Activated CD4-positive, alpha-beta memory T cell treated with anti-CD3 and anti-CD28 coated beads, Interleukin-2, amount 10 ng/mL, durations not matched to agents 7 days and 5 days (primary cell): Measurements from ENCODE around the gene TMEM143. TPM values are rescaled to one million over a fixed set of nuclear protein-coding genes. Genes with fewer than 3 reads are reported as not detected.
"Not testable (repeated sequence)": the region's sequence is repeated elsewhere in the genome, so short reads cannot be mapped to it uniquely, and the experiment has no call there.

Source experiments
- CTCF ChIA-PET: fragments of 350-600 bp; sonication (Branson Sonifier 250); formaldehyde crosslinking; loops from one replicate; lab custom pipeline; 2021; ENCODE audit warnings: antibody characterized with exemption, inconsistent platforms; lab: Charles Lee
- POLR2A ChIA-PET: fragments of 350-600 bp; sonication (Branson Sonifier 250); formaldehyde crosslinking; loops from one replicate; lab custom pipeline; 2021; ENCODE audit warnings: antibody characterized with exemption; lab: Charles Lee
- DNase-seq: peaks from one replicate; pipeline ENCODE4 v3.0.0-alpha.2; 2020
- H3K27ac Mint-ChIP-seq: one replicate; pipeline ENCODE4 v1.8.0; 2021; ENCODE audit warnings: mild to moderate bottlenecking, mixed read lengths
- H3K27me3 Mint-ChIP-seq: one replicate; pipeline ENCODE4 v1.8.0; 2021; ENCODE audit warnings: mixed read lengths
- H3K36me3 Mint-ChIP-seq: one replicate; pipeline ENCODE4 v1.8.0; 2021; ENCODE audit warnings: low read depth, mixed read lengths
- H3K4me1 Mint-ChIP-seq: one replicate; pipeline ENCODE4 v1.8.0; 2021; ENCODE audit warnings: mixed read lengths
- H3K4me3 Mint-ChIP-seq: one replicate; pipeline ENCODE4 v1.8.0; 2021; ENCODE audit warnings: mild to moderate bottlenecking, mixed read lengths
- H3K9me3 Mint-ChIP-seq: one replicate; pipeline ENCODE4 v1.8.0; 2021; ENCODE audit warnings: mixed read lengths
- total RNA-seq, 2 experiments: library from RNA; stranded (reverse); gene quantifications; one replicate each; pipeline ENCODE4 v1.2.3, GENCODE V29; 2021

The TMEM143 gene
- total RNA-seq, 2 experiments from 2014 or later = 17.4 to 18.2 TPM

GRCh38 chr19:48317708-48317960, 46.1 kb downstream of the TMEM143 start:
- not testable (repeated sequence) for H3K36me3 Mint-ChIP-seq, DNase-seq, H3K4me3 Mint-ChIP-seq, H3K9me3 Mint-ChIP-seq, H3K27ac Mint-ChIP-seq, H3K27me3 Mint-ChIP-seq
- CTCF ChIA-PET = interaction anchor here (0.8 to 10.0 kb wide), 3 partner anchors 16 to 58 kb away, joined by 3 to 342 read pairs (median 3); partner anchors contain the start of genes SYNGR4 and TMEM143
- peaks cover 25% of the 10 kb centered on the region for H3K4me1 Mint-ChIP-seq
- POLR2A ChIA-PET = interaction anchor here (8.5 kb wide), 1 partner anchor 15 kb away, joined by 265 read pairs; no protein-coding TSS in a partner anchor

DNA sequence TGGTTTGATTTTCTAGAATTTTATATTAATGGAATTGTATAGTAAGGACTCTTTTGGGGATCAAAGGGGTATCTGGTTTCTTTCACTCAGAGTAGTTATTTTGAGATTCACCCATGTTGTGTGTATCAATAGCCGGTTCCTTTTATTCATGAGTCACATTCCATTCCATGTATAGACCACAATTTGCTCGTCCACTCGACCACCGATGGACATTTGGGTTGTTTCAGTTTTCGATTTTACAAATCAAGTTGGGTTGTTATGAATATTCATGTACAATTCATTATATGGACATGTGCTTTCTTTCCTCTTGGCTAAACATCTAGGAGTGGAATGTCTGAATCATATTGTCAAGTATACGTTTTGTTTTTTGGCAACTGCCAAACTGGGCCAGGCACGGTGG, 48.0 kb downstream of the TMEM143 start:
- Mint-ChIP-seq H3K27me3 (no peaks in the 10 kb centered on the region), H3K4me3 (no peak overlapping the region), H3K36me3 (no peaks in the 10 kb centered on the region), H3K27ac (no peak overlapping the region), H3K4me1 (peaks cover 12% of the 10 kb centered on the region), H3K9me3 (no peaks in the 10 kb centered on the region)
- ChIA-PET POLR2A (interaction anchor here (1.5 kb wide), 1 partner anchor 18 kb away, joined by 5 read pairs; no protein-coding TSS in a partner anchor), CTCF (interaction anchor here (0.6 to 10.0 kb wide), 6 partner anchors 10 to 175 kb away, joined by 3 to 342 read pairs (median 6); no protein-coding TSS in a partner anchor)
- DNase-seq = no peak

GRCh38 chr19:48311384-48311783, 52.4 kb downstream of the TMEM143 start:
- Mint-ChIP-seq H3K27ac (no peak overlapping the region), H3K4me3 (no peak overlapping the region), H3K4me1 (peaks cover 2% of the 10 kb centered on the region), H3K36me3 (no peaks in the 10 kb centered on the region), H3K9me3 (no peaks in the 10 kb centered on the region), H3K27me3 (peaks cover 9% of the 10 kb centered on the region)
- DNase-seq = no peak
- CTCF ChIA-PET = interaction anchor here (0.6 kb wide), 1 partner anchor 24 kb away, joined by 3 read pairs; no protein-coding TSS in a partner anchor
- POLR2A ChIA-PET = no interaction called here

DNA sequence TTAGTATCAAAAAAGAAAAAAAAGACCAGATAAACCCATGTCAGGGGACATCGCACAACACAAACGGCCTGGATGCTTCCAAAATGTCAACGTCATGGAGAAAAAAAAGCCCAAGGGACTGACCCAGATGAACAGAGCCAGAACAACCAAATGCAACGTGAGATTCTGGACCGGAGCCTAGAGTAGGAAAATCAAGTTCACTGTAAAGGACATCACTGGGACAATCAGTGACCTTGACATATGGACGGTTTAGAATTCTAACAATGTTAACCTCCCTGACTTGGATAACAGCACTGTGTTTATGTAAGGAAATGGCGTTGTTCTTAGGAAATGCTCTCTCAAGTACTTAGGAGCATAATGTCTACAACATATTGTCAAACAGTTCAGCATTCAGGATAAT, 53.5 kb downstream of the TMEM143 start:
- Mint-ChIP-seq H3K36me3 (no peaks in the 10 kb centered on the region), H3K27ac (no peak overlapping the region), H3K9me3 (no peaks in the 10 kb centered on the region), H3K4me1 (no peaks in the 10 kb centered on the region), H3K27me3 (peaks cover 9% of the 10 kb centered on the region), H3K4me3 (no peak overlapping the region)
- DNase-seq = no peak
- CTCF ChIA-PET = interaction anchor here (0.8 kb wide), 1 partner anchor 22 kb away, joined by 5 read pairs; no protein-coding TSS in a partner anchor
- POLR2A ChIA-PET = no interaction called here

GRCh38 chr19:48309731-48310130, 54.0 kb downstream of the TMEM143 start:
- H3K36me3 Mint-ChIP-seq, H3K9me3 Mint-ChIP-seq, POLR2A ChIA-PET, H3K4me1 Mint-ChIP-seq, DNase-seq, H3K27ac Mint-ChIP-seq, H3K4me3 Mint-ChIP-seq, H3K27me3 Mint-ChIP-seq: not testable (repeated sequence)
- CTCF ChIA-PET = interaction anchor here (1.1 kb wide), 1 partner anchor 41 kb away, joined by 3 read pairs; no protein-coding TSS in a partner anchor

DNA sequence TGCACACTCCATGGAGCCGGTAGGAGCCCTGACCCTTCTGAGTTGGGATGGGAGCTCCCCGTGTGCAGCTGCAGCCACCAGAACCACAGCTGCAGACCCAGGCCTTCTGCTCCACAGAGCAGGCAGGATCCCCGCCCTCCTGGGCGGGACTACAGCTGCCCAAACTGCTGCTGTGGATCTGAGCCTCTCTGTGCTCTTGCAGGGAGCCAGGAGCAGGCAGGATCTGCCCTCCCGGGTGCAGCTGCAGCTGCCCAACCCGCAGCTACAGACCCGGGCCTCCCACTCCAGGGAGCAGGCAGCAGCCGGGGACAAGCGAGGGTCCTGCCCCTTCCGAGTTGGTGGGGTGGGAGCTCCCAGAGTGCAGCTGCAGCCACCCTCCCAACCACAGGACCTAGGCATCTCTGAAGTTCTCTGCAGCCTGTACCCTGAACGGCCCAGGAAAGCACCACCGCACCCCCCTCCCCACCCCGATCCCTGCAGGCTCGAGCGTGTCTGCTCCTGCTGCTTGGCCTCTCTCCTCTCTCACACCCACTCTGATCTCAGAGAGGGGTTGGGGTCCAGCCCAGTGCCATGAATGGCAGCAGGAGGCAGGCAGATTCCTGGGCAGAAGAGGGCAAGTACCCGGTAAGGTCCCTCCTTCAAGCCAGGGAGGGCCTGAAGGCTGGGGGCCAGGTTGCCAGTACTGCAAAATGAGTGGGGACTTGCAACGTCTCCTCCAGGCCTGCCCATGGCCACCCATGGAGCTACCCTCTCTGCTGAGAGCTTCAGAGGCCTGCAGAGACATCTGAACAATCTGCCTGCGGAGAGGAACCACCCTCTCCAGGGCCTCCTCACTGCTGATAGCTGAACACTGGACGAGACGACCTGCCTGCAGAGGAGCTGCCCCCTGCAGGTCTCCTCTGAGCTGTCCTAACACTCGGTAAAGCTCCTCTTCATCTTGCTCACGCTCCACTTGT, 54.8 kb downstream of the TMEM143 start:
- no peak overlapping the region for H3K27ac Mint-ChIP-seq
- no peaks in the 10 kb centered on the region for H3K9me3 Mint-ChIP-seq
- no peaks in the 10 kb centered on the region for H3K36me3 Mint-ChIP-seq
- CTCF ChIA-PET = interaction anchor here (0.8 to 1.2 kb wide), 4 partner anchors 25 to 48 kb away, joined by 3 to 5 read pairs (median 3); no protein-coding TSS in a partner anchor
- H3K4me3 Mint-ChIP-seq = no peak overlapping the region
- peaks cover 9% of the 10 kb centered on the region for H3K27me3 Mint-ChIP-seq
- no peaks in the 10 kb centered on the region for H3K4me1 Mint-ChIP-seq
- no peak for DNase-seq
- POLR2A ChIA-PET = no interaction called here

DNA sequence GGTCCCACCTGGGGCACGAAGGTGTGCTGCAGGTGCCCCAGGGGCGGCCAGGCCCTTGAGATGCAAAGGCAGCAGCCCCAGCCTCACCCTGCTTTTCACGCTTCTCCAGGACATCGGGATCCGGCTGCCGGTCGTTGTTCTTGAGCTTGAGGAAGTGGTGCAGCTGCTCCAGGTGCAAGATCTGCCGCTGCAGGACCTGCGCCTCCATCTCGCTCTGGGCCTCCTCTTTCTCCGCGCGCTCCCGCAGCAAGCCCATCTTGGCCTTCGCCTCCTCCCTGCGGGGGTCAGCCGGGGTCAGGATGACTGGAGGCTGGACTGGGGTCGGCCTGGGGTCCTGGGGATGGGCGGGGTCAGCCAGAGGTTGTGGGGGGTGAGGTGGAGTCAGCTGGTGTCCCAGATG, 59.9 kb downstream of the TMEM143 start:
- no peak overlapping the region for H3K4me3 Mint-ChIP-seq
- H3K36me3 Mint-ChIP-seq = no peaks in the 10 kb centered on the region
- ChIA-PET CTCF (interaction anchor here (2.6 kb wide), 1 partner anchor 11 kb away, joined by 9 read pairs; no protein-coding TSS in a partner anchor), POLR2A (no interaction called here)
- H3K4me1 Mint-ChIP-seq = no peaks in the 10 kb centered on the region
- DNase-seq = no peak
- H3K27ac Mint-ChIP-seq = no peak overlapping the region
- H3K27me3 Mint-ChIP-seq = peaks cover 4% of the 10 kb centered on the region
- H3K9me3 Mint-ChIP-seq = no peaks in the 10 kb centered on the region

GRCh38 chr19:48303367-48303766, 60.4 kb downstream of the TMEM143 start:
- no peak overlapping the region for H3K4me3 Mint-ChIP-seq
- CTCF ChIA-PET = interaction anchor here (2.6 kb wide), 1 partner anchor 11 kb away, joined by 9 read pairs; no protein-coding TSS in a partner anchor
- no peak for DNase-seq
- H3K27ac Mint-ChIP-seq = no peak overlapping the region
- no peaks in the 10 kb centered on the region for H3K9me3 Mint-ChIP-seq
- H3K4me1 Mint-ChIP-seq = no peaks in the 10 kb centered on the region
- H3K36me3 Mint-ChIP-seq = no peaks in the 10 kb centered on the region
- H3K27me3 Mint-ChIP-seq = peaks cover 4% of the 10 kb centered on the region
- POLR2A ChIA-PET = no interaction called here

DNA sequence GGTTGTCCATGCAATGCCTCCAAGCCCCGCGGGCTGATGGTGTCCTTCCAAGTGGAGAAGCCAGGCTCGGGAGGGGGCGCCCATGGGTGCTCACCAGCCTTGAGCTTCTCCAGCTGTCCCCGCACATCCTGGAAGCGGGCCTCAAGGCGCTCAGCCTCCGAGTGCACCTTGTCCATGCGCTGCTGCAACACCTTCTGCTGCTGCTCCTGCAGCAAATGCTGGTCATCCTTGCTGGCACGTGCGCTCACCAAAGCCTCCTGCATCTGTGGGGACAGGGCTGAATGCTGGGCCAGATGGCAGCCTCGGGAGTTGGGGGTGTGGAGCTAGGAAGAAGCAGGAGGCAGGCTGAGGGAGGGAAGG, 61.2 kb downstream of the TMEM143 start:
- Mint-ChIP-seq H3K9me3 (no peaks in the 10 kb centered on the region), H3K4me3 (no peak overlapping the region), H3K4me1 (no peaks in the 10 kb centered on the region), H3K27ac (no peak overlapping the region), H3K36me3 (no peaks in the 10 kb centered on the region), H3K27me3 (peaks cover 2% of the 10 kb centered on the region)
- CTCF ChIA-PET = no interaction called here
- POLR2A ChIA-PET = no interaction called here
- no peak for DNase-seq

DNA sequence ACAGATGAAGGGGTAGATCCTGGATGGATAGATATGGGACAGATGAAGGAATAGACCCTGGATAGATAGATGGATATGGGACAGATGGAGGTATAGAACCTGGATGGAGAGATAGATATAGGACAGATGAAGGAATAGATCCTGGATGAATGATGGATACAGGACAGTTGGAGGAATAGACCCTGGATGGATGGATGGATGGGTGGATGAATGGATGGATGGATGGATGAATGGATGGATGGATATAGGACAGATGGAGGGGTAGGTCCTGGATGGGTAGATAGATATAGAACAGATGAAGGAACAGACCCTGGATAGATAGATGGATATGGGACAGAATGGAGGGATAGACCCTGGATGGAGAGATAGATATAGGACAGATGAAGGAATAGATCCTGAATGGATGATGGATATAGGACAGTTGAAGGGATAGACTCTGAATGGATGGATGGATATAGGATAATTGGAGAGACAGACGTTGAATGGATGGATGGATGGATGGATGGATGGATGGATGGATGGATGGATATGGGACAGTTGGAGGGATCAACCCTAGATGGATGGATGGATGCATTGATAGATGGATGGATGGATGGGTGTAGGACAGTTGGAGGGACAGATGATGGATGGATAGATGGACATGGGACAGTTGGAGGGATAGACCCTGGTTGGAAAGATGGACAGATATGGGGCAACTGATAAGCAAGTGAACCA, 61.7 kb downstream of the TMEM143 start:
- H3K27ac Mint-ChIP-seq = no peak overlapping the region
- CTCF ChIA-PET = no interaction called here
- H3K4me3 Mint-ChIP-seq = no peak overlapping the region
- peaks cover 2% of the 10 kb centered on the region for H3K27me3 Mint-ChIP-seq
- no peak for DNase-seq
- no peaks in the 10 kb centered on the region for H3K4me1 Mint-ChIP-seq
- POLR2A ChIA-PET = no interaction called here
- no peaks in the 10 kb centered on the region for H3K9me3 Mint-ChIP-seq
- no peaks in the 10 kb centered on the region for H3K36me3 Mint-ChIP-seq

- ChIA-PET CTCF (no interaction called here), POLR2A (no interaction called here)
- Mint-ChIP-seq H3K36me3 (no peaks in the 10 kb centered on the region), H3K9me3 (no peaks in the 10 kb centered on the region), H3K4me1 (no peaks in the 10 kb centered on the region), H3K27me3 (peaks cover 2% of the 10 kb centered on the region), H3K4me3 (no peak overlapping the region), H3K27ac (no peak overlapping the region)
- no peak for DNase-seq
These were observed 65.8 kb downstream of the TMEM143 start for GRCh38 chr19:48297975-48298374.

- H3K9me3 Mint-ChIP-seq = no peaks in the 10 kb centered on the region
- H3K36me3 Mint-ChIP-seq = no peaks in the 10 kb centered on the region
- CTCF ChIA-PET = no interaction called here
These were observed 66.6 kb downstream of the TMEM143 start for GRCh38 chr19:48296963-48297734.

More at GRCh38 chr19:48296963-48297734, 66.6 kb downstream of the TMEM143 start:
- POLR2A ChIA-PET = no interaction called here
- Mint-ChIP-seq H3K4me3 (no peak overlapping the region), H3K4me1 (no peaks in the 10 kb centered on the region), H3K27me3 (peaks cover 2% of the 10 kb centered on the region), H3K27ac (no peak overlapping the region)
- no peak for DNase-seq
